Tongue (tissue), 2 donors: Measurements from ENCODE around the gene RANBP2. TPM values are rescaled to one million over a fixed set of nuclear protein-coding genes. Genes with fewer than 3 reads are reported as not detected.
A peak's percentile ranks its signal among the peaks of the same experiment; 100 is the strongest.
"Not testable (repeated sequence)": the region's sequence is repeated elsewhere in the genome, so short reads cannot be mapped to it uniquely, and the experiment has no call there.

Experiments used
- DNase-seq: peaks from one replicate; pipeline ENCODE4 v3.0.0-alpha.2; 2015
- total RNA-seq: library from RNA; depleted of rRNA; stranded (reverse); fragments of >200 nt; gene quantifications from one replicate; pipeline ENCODE4 v1.2.3, GENCODE V29; 2014

The RANBP2 gene
- total RNA-seq, result 98.0 TPM

DNA sequence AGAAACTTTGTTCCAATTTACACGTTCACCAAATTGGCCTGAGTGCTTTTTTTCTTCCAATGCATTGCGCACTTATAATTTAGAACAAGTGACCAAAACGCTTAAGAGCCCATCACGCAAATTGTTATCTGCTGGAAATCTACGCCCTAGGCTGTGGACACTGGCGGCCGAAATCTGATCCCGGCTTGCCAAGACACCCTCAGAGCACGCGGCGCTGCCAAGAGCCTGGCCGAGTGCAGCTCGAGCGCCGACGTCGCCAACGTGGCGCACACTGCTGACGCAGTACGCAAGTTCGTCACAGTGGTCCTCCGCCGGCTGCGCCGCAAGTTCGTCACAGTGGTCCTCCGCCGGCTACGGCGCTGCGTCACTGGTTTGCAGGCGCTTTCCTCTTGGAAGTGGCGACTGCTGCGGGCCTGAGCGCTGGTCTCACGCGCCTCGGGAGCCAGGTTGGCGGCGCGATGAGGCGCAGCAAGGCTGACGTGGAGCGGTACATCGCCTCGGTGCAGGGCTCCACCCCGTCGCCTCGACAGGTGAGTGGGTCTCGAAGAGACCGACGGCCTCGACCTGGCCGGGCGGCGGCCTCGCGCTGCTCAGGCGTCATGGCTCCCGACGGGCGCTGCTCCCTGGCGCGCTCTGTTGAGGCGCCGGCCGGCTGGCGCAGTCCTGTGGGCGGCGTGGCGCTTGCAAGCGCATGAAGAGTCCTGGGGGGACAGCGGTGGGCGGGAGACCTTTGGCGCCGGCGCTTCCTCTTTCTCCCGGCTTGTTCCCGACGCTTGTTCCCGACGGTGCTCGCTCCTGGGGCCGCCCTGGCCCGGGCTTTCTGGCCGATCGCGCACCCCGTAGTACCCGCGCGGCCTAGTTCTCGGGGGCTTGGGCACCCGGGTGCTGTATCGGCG is at the start of gene RANBP2:
Gene RANBP2 (plus strand): TSS at position 334 of the 896 bp plus-strand sequence. CDS start 125 bp downstream, at position 459.
- DNase-seq, result peak; percentile 98

- not testable (repeated sequence) for DNase-seq
Measured at GRCh38 chr2:108670282-108670681, 49.0 kb upstream of the RANBP2 start.

- not testable (repeated sequence) for DNase-seq
Measured at GRCh38 chr2:108672200-108672805, 47.0 kb upstream of the RANBP2 start.

- DNase-seq, result not testable (repeated sequence)
Measured at GRCh38 chr2:108676522-108676921, 42.8 kb upstream of the RANBP2 start.

DNA sequence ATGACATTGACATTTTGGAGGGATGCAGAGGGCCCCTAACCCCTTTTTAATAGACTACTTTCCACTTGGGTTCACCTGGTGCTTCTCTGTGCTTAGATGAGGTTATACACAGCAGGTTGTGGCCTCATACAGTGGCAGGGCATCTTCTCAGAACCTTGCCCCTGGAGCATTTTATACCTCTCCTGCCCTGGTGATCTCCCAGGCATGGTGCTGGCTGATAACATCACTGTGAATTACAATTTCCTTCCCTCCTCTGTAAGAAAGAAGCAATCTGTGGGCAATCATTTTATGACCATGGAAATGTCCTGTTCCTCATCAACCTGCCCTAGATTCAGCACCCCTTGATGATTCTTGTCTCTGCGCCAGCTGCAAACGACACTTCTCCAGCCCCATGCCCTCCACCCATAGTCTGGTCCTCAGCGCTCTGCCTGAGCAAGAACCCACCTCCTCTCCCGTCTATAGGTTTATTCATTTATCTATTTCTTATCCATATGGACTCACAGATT is 42.0 kb upstream of the RANBP2 start:
- DNase-seq, result not testable (repeated sequence)

- DNase-seq, result peak; percentile 61
Measured at GRCh38 chr2:108678198-108678651, 41.1 kb upstream of the RANBP2 start.

DNA sequence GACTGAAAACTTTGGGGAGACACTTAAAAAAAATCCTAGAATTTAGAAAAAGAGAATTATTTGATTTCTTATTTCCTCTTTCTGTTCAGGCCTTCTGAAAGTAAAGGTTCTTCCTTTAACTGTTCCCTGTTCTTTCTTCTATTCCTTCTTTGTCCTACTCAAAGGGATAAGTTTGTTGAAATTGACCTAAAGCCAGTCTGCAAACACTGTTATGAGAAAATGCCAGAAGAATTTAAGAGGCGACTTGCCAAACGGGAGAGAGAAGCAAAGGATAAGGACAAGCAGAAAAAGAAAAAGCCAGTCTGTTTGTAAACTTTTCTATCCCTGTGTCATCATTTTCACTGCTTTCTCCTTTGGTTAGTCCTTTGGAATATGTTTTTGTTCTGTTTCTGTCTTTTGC is 38.5 kb upstream of the RANBP2 start:
- DNase-seq, result not testable (repeated sequence)

GRCh38 chr2:108688818-108689756 is 30.2 kb upstream of the RANBP2 start:
- DNase-seq, result not testable (repeated sequence)

DNA sequence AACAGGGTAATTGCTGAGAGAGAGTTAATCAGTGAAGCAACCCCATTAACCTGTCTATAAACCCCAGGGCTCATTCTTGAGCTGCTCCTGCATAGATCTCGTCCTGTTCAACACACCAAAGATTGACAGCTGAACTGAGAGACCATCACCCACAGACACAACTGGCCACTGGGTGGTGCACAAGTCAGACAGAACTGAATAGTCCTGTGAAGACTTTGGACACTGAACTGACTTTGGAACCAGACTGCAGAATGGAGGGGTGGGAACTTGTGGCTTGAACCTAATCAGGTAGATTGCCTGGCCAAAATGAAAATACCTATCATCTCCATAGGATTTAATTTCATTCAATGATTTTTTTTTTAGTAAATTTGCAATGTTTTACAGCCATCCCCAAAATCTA is 29.3 kb upstream of the RANBP2 start:
- DNase-seq, result not testable (repeated sequence)

DNA sequence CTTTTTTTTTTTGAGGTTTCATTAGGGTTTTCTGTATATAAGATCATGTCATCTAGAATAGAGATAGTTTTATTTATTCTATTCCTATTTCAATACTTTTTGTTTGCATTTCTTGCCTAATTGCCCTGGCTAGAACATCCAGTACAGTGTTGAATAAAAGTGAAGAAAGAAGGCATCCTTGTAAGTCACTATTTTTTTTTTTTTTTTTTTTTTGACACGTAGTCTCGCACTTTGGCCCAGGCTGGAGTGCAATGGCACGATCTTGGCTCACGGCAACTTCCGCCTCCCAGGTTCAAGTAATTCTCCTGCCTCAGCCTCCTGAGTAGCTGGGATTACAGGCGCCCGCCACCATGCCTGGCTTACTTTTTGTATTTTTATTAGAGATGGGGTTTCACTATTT is 27.8 kb upstream of the RANBP2 start:
- DNase-seq, result no peak

DNA sequence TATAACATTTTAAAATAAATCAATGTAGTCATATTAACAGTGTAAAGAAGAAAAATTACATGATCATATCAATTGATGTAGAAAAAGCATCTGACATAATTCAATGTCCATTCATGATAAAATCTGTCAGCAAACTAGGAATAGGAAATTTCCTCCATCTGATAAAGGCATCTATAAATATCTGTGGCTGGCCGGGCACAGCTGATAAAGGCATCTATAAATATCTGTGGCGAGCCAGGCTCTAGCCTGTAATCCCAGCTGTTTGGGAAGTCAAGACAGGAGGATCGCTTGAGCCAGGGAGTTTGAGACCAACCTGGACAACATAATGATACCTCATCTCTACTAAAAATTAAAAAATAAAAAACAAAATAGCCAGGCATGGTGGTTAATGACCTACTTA is 18.1 kb upstream of the RANBP2 start:
- peak; percentile 41 for DNase-seq

GRCh38 chr2:108701806-108702205 is 17.5 kb upstream of the RANBP2 start:
- no peak for DNase-seq

- DNase-seq, result no peak
Measured at GRCh38 chr2:108704871-108705270, 14.4 kb upstream of the RANBP2 start.

DNA sequence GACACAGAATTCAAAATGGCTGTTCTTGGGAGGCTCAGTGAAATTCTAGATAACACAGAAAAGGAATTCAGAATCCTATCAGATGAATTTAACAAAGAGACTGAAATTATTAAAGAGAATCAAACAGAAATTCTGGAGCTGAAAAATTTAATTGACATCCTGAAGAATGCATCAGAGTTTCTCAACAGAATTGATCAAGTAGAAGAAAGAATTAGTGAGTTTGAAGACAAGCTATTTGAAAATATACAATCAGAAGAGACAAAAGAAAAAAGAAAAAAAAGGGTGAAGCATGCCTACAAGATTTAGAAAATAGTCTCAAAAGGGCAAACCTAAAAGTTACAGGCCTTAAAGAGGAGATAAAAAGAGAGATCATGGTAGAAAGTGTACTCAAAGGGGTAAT is 12.0 kb upstream of the RANBP2 start:
- no peak for DNase-seq

DNA sequence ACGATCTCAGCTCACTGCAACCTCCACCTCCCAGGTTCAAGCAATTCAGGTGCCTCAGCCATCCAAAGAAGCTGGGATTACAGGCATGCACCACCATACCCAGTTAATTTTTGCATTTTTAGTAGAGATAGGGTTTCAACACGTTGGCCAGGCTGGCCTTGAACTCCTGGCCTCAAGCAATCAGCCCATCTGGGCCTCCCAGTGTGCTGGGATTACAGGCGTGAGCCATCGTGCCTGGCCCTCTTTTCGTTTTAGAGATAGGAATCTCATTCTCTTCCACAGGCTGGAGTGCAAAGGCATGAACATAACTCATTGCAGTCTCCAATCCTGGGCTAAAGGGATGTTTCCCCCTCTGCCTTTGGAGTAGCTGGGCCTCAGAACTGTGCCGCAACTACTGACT is 2.3 kb upstream of the RANBP2 start:
- DNase-seq, result not testable (repeated sequence)

DNA sequence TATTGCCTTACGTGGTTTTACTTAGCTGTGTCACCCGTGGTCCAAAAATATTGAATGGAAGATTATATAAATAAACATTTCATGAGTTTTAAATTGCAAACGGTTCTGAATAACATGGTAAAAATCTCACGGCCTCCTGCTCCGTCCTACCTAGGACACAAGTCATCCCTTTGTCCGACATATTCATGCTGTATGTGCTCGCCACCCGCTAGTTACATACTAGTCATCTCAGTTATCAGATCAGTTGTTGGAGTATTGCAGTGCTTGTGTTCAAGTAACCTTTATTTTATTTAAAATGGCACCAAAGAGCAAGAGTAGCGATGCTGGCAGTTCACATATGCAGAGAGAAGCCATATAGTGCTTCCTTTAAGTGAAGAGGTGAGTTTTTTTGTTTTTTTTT is 6.8 kb downstream of the RANBP2 start:
- DNase-seq, result not testable (repeated sequence)

DNA sequence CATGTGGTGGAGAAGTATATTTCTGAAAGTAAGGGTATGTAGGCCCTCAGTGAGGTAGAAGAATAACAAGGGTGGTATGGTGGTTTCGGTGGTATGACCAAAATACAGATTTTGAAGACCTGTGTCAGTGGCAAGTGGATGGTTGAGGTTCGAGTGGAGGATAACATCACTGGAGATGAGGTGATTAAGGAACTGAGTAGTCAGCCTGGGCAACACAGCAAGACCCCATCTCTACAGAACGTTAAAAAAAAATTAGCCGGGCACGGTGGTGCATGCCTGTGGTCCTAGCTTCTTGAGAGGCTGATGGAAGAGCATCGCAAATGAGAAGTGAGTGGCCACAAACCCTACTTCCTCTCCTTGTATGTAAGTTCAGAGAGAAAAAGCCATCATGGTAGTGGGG is 15.4 kb downstream of the RANBP2 start:
- DNase-seq, result not testable (repeated sequence)

- not testable (repeated sequence) for DNase-seq
Measured at GRCh38 chr2:108757973-108758372, 38.7 kb downstream of the RANBP2 start.

- not testable (repeated sequence) for DNase-seq
Measured at GRCh38 chr2:108762618-108763017, 43.3 kb downstream of the RANBP2 start.

- DNase-seq, result not testable (repeated sequence)
Measured at GRCh38 chr2:108766671-108767070, 47.4 kb downstream of the RANBP2 start.

DNA sequence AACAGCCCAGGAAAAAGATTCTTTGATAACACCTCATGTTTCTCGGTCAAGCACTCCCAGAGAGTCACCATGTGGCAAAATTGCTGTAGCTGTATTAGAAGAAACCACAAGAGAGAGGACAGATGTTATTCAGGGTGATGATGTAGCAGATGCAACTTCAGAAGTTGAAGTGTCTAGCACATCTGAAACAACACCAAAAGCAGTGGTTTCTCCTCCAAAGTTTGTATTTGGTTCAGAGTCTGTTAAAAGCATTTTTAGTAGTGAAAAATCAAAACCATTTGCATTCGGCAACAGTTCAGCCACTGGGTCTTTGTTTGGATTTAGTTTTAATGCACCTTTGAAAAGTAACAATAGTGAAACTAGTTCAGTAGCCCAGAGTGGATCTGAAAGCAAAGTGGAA is 48.6 kb downstream of the RANBP2 start:
- not testable (repeated sequence) for DNase-seq

- DNase-seq, result no peak
Measured at GRCh38 chr2:108776475-108776874, 57.2 kb downstream of the RANBP2 start.
